Measurements from ENCODE around the gene PPP3R1. TPM values are rescaled to one million over a fixed set of nuclear protein-coding genes. Genes with fewer than 3 reads are reported as not detected.

The PPP3R1 gene
- total RNA-seq, 1 donor from 2014 or later = 14.5 TPM

- no peak for DNase-seq (ENCODE audit: low read depth)
- no peak overlapping the region for H3K4me3 ChIP-seq (ENCODE audit: low read depth, low read length)
- TF ChIP-seq CTCF (conservative IDR thresholded peaks at IDR 0.05; ENCODE audit: low read depth, low read length) = no peak
Measured at GRCh38 chr2:68237976-68238580, 14.3 kb downstream of the PPP3R1 start.

GRCh38 chr2:68237404-68237803 lies 14.9 kb downstream of the PPP3R1 start:
- no peak for DNase-seq (ENCODE audit: low read depth)
- no peak overlapping the region for H3K4me3 ChIP-seq (ENCODE audit: low read depth, low read length)
- TF ChIP-seq CTCF (conservative IDR thresholded peaks at IDR 0.05; ENCODE audit: low read depth, low read length) = no peak

GRCh38 chr2:68236876-68237275 lies 15.5 kb downstream of the PPP3R1 start:
- no peak for TF ChIP-seq CTCF (conservative IDR thresholded peaks at IDR 0.05; ENCODE audit: low read depth, low read length)
- DNase-seq (ENCODE audit: low read depth) = no peak
- no peak overlapping the region for H3K4me3 ChIP-seq (ENCODE audit: low read depth, low read length)

- no peak for DNase-seq (ENCODE audit: low read depth)
- H3K4me3 ChIP-seq (ENCODE audit: low read depth, low read length) = no peak overlapping the region
- TF ChIP-seq CTCF (conservative IDR thresholded peaks at IDR 0.05; ENCODE audit: low read depth, low read length) = no peak
Measured at GRCh38 chr2:68236103-68236734, 16.1 kb downstream of the PPP3R1 start.

- no peak for DNase-seq (ENCODE audit: low read depth)
- H3K4me3 ChIP-seq (ENCODE audit: low read depth, low read length) = no peak overlapping the region
- TF ChIP-seq CTCF (conservative IDR thresholded peaks at IDR 0.05; ENCODE audit: low read depth, low read length) = no peak
Measured at GRCh38 chr2:68235090-68235489, 17.2 kb downstream of the PPP3R1 start.

- no peak overlapping the region for H3K4me3 ChIP-seq (ENCODE audit: low read depth, low read length)
- DNase-seq (ENCODE audit: low read depth) = no peak
- no peak for TF ChIP-seq CTCF (conservative IDR thresholded peaks at IDR 0.05; ENCODE audit: low read depth, low read length)
Measured at GRCh38 chr2:68234405-68234804, 17.9 kb downstream of the PPP3R1 start.

GRCh38 chr2:68231061-68231372 lies 21.3 kb downstream of the PPP3R1 start:
- H3K4me3 ChIP-seq (ENCODE audit: low read depth, low read length) = no peak overlapping the region

More at GRCh38 chr2:68231061-68231372, 21.3 kb downstream of the PPP3R1 start:
- TF ChIP-seq CTCF (conservative IDR thresholded peaks at IDR 0.05; ENCODE audit: low read depth, low read length) = no peak
- DNase-seq (ENCODE audit: low read depth) = no peak
